Prostate gland (tissue), 1 donor: ENCODE data around the gene XYLT2.
"Not testable (repeated sequence)": the region's sequence is repeated elsewhere in the genome, so short reads cannot be mapped to it uniquely, and the experiment has no call there.

Source experiments
- POLR2A ChIP-seq: fragments of 450-650 bp; IDR thresholded peaks from one replicate; pipeline ENCODE4 v1.6.1; 2016; ENCODE audit warnings: antibody characterized with exemption, mild to moderate bottlenecking
- POLR2AphosphoS5 ChIP-seq: sonication (generic); formaldehyde crosslinking; IDR thresholded peaks from one replicate; pipeline ENCODE4 v1.6.1; 2017; ENCODE audit warnings: antibody characterized with exemption

- TF ChIP-seq POLR2AphosphoS5, POLR2A: not testable (repeated sequence)
Measured at GRCh38 chr17:50399591-50399990, 53.7 kb downstream of the XYLT2 start.
